Effector memory CD8-positive, alpha-beta T cell (primary cell): ENCODE data around the gene GREM2.

Source experiments
- ATAC-seq: fragments of 150-1000 bp; cut with Tn5 transposase; replicated peaks from 2 replicates; pipeline ENCODE4 v1.10.0; 2021; ENCODE audit warnings: mild to moderate bottlenecking, moderate library complexity
- DNase-seq, 3 experiments: peaks; one replicate each; pipeline ENCODE4 v3.0.0; 2021
- H3K27ac Mint-ChIP-seq, 2 donors: one replicate each; pipeline ENCODE4 v1.8.0; 2022; ENCODE audit warnings: mild to moderate bottlenecking in 2 of 2, mixed read lengths in 2 of 2, moderate library complexity in 2 of 2
- H3K27me3 Mint-ChIP-seq, 2 donors: one replicate each; pipeline ENCODE4 v1.8.0; 2022; ENCODE audit warnings: mixed read lengths in 2 of 2
- H3K36me3 Mint-ChIP-seq: one replicate; pipeline ENCODE4 v1.8.0; 2022; ENCODE audit warnings: mild to moderate bottlenecking, moderate library complexity, mixed read lengths; ENCODE audit not compliant: insufficient read depth
- H3K4me1 Mint-ChIP-seq, 2 donors: one replicate each; pipeline ENCODE4 v1.8.0; 2022; ENCODE audit warnings: low read depth in 2 of 2, mixed read lengths in 2 of 2
- H3K4me3 Mint-ChIP-seq, 2 donors: one replicate each; pipeline ENCODE4 v1.8.0; 2022; ENCODE audit warnings: mild to moderate bottlenecking in 2 of 2, mixed read lengths in 2 of 2, moderate library complexity in 2 of 2
- H3K9me3 Mint-ChIP-seq, 2 donors: one replicate each; pipeline ENCODE4 v1.8.0; 2022; ENCODE audit warnings: mixed read lengths in 2 of 2

The GREM2 gene

DNA sequence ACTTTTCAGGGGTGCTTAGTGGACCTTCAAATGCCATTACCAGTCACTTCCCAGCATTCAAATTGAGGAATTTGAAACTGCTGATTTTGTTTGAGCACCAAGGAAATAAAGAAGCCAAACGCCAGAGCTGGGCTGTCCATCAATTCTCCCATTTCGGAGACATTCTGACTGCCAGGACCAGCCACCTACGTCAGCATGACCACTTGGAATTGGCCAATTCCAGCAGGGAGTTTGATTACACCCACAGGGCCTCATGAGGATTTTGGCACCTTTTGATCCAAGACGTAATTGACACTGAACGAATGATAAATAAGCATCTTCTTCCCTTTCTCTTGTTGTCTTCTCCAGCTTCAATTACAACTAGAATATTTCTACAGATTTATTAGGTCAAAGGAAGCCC is 40.2 kb downstream of the GREM2 start:
- H3K27me3 Mint-ChIP-seq: no peaks in the 10 kb centered on the region
- peaks cover 6% of the 10 kb centered on the region for H3K36me3 Mint-ChIP-seq
- no peak for ATAC-seq
- H3K9me3 Mint-ChIP-seq: peaks cover 2 to 9% of the 10 kb centered on the region in 2 donors
- H3K27ac Mint-ChIP-seq: no peak overlapping the region
- no peak overlapping the region for H3K4me3 Mint-ChIP-seq
- peaks cover 0 to 3% of the 10 kb centered on the region in 2 donors for H3K4me1 Mint-ChIP-seq
- DNase-seq: no peak

GRCh38 chr1:240567066-240567465 is 44.9 kb downstream of the GREM2 start:
- Mint-ChIP-seq H3K27ac (no peak overlapping the region), H3K4me3 (no peak overlapping the region), H3K36me3 (no peaks in the 10 kb centered on the region), H3K27me3 (no peaks in the 10 kb centered on the region), H3K9me3 (peaks cover 0 to 1% of the 10 kb centered on the region in 2 donors), H3K4me1 (no peaks in the 10 kb centered on the region)
- ATAC-seq (no peak), DNase-seq (no peak)

GRCh38 chr1:240562779-240563178 is 49.2 kb downstream of the GREM2 start:
- no peaks in the 10 kb centered on the region for H3K4me1 Mint-ChIP-seq
- no peaks in the 10 kb centered on the region for H3K36me3 Mint-ChIP-seq
- DNase-seq (no peak), ATAC-seq (no peak)
- H3K27me3 Mint-ChIP-seq: no peaks in the 10 kb centered on the region
- H3K4me3 Mint-ChIP-seq: no peak overlapping the region
- no peak overlapping the region for H3K27ac Mint-ChIP-seq
- H3K9me3 Mint-ChIP-seq: peaks cover 0 to 3% of the 10 kb centered on the region in 2 donors

DNA sequence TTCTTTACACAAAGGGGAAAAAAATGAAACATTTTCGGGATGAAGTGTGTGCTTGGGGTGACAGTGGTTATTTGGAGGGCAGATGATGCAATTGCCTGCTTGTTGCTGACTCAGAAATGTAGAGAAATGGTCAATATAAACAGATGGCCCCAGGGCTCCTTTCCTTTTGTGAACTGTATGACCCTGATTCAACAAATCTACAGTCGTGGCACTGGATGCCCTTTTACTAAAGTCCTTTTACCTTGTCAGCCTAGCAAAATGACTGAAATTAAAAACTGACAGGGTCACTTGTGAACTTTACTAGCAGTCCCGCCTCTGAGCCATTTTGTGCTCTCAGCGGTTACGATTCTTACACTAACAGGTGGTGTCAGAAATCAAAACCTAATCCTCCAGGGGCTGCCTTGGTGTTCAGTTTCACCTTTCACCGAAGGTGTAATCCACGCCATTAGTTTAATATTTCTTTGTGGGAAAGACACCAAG is 49.8 kb downstream of the GREM2 start:
- Mint-ChIP-seq H3K27me3 (no peaks in the 10 kb centered on the region), H3K9me3 (peaks cover 0 to 3% of the 10 kb centered on the region in 2 donors), H3K4me1 (no peaks in the 10 kb centered on the region), H3K27ac (no peak overlapping the region), H3K4me3 (no peak overlapping the region), H3K36me3 (no peaks in the 10 kb centered on the region)
- no peak for ATAC-seq
- DNase-seq: no peak

GRCh38 chr1:240559781-240560180 is 52.2 kb downstream of the GREM2 start:
- ATAC-seq (no peak), DNase-seq (no peak)
- Mint-ChIP-seq H3K27me3 (no peaks in the 10 kb centered on the region), H3K4me1 (peaks cover 0 to 3% of the 10 kb centered on the region in 2 donors), H3K9me3 (peaks cover 0 to 6% of the 10 kb centered on the region in 2 donors), H3K36me3 (no peaks in the 10 kb centered on the region), H3K27ac (no peak overlapping the region), H3K4me3 (no peak overlapping the region)

DNA sequence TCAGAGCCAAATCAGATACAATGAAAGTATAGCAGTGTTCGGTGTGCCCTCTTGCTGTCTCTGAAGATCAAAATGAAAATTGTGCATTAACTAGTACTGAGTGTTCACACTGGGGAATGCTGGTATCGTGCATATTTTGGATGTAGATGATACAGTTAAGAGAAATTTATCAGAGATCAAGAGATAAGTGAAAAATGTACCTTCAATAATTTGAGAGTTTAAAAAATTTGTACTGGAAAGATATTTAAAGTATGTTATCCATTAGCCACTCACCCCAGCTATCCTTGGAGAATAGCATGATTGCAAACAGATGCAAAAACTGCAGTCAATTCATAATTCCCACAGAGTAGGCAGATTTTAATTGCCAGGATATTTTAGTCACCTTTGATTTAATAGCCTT is 56.4 kb downstream of the GREM2 start:
- Mint-ChIP-seq H3K27me3 (no peaks in the 10 kb centered on the region), H3K36me3 (no peaks in the 10 kb centered on the region), H3K4me3 (no peak overlapping the region), H3K9me3 (peaks cover 0 to 5% of the 10 kb centered on the region in 2 donors), H3K4me1 (peaks cover 0 to 3% of the 10 kb centered on the region in 2 donors), H3K27ac (no peak overlapping the region)
- DNase-seq (no peak), ATAC-seq (no peak)

- Mint-ChIP-seq H3K9me3 (peaks cover 0 to 5% of the 10 kb centered on the region in 2 donors), H3K4me1 (peaks cover 0 to 3% of the 10 kb centered on the region in 2 donors), H3K27ac (no peak overlapping the region), H3K36me3 (no peaks in the 10 kb centered on the region), H3K27me3 (no peaks in the 10 kb centered on the region), H3K4me3 (no peak overlapping the region)
- no peak for ATAC-seq
- no peak for DNase-seq
Observed at GRCh38 chr1:240553351-240553750, 58.6 kb downstream of the GREM2 start.

DNA sequence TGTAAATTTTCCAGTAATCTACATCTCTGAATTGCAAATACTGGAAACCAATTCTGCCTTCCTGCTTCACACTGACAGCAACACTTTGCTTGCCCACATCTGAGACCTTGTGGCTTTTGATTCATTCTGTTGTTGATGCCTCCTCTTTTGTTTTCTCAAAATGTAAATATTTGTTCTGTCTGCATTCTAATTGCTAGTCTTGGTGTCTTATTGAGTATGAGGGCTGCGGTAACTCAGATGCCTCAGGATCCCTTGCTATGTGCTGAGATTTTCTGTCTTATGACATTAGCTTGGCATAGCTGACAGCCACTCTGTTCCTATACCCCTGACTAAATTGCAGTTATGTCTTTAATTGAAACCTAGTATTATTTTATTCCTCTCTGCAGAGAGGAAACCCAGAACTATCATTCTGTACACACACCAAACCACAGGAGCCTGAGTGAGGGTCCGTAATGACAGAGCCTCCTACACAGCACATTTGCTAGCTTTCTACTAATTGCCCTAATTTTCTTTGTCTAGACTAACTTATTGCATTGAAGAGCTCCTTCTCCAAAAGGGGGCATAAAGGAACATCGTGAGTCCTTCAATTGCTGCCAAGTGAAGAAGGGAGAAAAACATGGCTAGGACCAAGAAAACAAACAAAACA is 72.1 kb downstream of the GREM2 start:
- DNase-seq (no peak), ATAC-seq (peak; percentile 83)
- H3K36me3 Mint-ChIP-seq: no peaks in the 10 kb centered on the region
- H3K9me3 Mint-ChIP-seq: peaks cover 8 to 24% of the 10 kb centered on the region in 2 donors
- H3K4me3 Mint-ChIP-seq: peak overlapping the region; percentile 9 to 59
- H3K27ac Mint-ChIP-seq: peak overlapping the region in 1 of 2 donors; percentile 30
- H3K4me1 Mint-ChIP-seq: peaks cover 4 to 8% of the 10 kb centered on the region in 2 donors
- no peaks in the 10 kb centered on the region for H3K27me3 Mint-ChIP-seq

DNA sequence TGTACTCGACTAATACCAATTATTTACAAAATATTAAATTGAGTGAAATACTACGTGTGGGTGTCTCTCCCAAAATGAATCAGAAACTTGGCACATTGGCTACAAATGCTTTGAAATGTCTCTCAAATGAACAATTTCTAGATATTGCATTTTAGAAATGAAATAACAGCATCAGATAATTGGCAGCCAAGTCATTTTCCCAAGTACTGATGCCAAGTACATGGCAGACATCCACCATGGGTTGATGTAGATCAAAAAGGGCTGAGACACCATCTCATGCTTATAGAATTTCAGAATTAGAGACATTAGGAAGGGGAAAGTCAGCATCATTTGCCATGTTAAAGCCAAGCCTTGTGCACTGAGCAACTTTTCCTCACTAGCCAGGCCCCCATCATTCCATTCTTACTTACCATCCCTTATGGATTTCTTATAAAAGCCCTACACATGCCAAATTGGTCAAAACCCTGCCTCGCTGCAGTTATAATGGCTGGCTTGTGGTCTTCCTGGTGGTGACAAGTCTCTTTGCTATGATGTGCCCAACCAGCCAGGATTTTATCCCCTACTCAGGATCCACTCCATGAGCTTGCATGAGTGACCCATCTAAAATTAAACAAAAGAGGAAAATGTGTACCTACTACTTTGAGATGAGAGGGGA is 73.1 kb downstream of the GREM2 start:
- Mint-ChIP-seq H3K27ac (no peak overlapping the region), H3K9me3 (peaks cover 9 to 18% of the 10 kb centered on the region in 2 donors), H3K27me3 (no peaks in the 10 kb centered on the region), H3K36me3 (no peaks in the 10 kb centered on the region), H3K4me1 (peaks cover 4 to 8% of the 10 kb centered on the region in 2 donors), H3K4me3 (peak overlapping the region in 1 of 2 donors; percentile 17)
- no peak for ATAC-seq
- DNase-seq: no peak

DNA sequence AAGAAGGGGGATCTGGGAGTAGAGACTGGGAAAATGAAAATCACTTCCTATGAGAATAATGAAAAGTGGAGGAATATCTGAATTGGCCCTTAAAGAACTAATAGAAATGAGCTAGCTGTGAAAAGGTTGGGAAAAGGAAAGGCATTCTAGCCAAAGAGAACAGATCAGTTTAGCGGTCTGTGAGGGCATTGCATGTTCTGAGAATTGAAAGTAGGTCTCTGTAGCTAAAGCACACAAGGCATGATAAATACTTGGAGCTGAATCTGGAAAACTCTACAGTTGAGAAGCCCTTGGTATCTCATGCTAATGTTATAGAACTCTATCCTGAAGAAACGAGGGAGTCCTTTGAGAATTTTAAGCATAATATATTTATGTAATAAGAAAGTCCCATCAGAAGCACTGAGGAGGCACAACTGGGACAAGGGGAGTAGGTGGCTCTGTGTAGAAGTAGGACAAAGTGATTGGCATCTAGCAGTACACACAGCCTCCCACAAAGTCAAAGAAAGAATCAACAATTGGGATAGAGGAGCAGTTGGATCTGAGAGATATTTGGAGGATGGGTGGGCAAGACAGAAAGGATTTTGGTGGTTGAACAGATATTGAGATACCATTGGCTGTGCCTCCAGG is 78.7 kb downstream of the GREM2 start:
- Mint-ChIP-seq H3K4me1 (no peaks in the 10 kb centered on the region), H3K27ac (no peak overlapping the region), H3K36me3 (no peaks in the 10 kb centered on the region), H3K27me3 (no peaks in the 10 kb centered on the region), H3K9me3 (peaks cover 8 to 12% of the 10 kb centered on the region in 2 donors), H3K4me3 (no peak overlapping the region)
- DNase-seq: no peak
- ATAC-seq: no peak

DNA sequence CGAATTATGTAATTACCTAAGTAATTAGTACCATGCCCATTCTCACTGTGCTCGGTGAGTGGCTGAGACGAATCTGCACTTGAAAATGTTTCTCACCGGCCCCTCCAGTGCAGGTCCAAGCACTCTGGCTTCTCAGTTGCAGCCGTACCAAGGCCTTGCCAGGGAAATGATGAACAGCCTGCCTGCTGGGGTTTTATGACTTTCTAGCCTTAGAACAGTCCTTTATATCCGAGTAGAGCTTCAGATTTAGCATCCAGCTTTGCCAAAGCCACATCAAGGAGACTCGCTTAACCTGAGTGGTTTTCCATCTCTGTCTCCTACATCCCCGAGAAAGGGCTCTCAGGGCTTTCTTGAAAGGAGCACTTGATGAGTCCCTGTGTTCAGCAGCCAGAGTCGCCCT is 83.4 kb downstream of the GREM2 start:
- Mint-ChIP-seq H3K36me3 (no peaks in the 10 kb centered on the region), H3K27ac (no peak overlapping the region), H3K9me3 (peaks cover 0 to 4% of the 10 kb centered on the region in 2 donors), H3K4me1 (no peaks in the 10 kb centered on the region), H3K27me3 (no peaks in the 10 kb centered on the region), H3K4me3 (no peak overlapping the region)
- ATAC-seq (no peak), DNase-seq (no peak)

GRCh38 chr1:240527086-240527485 is 84.9 kb downstream of the GREM2 start:
- no peak overlapping the region for H3K27ac Mint-ChIP-seq
- no peak for ATAC-seq
- H3K4me3 Mint-ChIP-seq: no peak overlapping the region
- DNase-seq: no peak
- H3K9me3 Mint-ChIP-seq: peaks cover 0 to 2% of the 10 kb centered on the region in 2 donors
- no peaks in the 10 kb centered on the region for H3K27me3 Mint-ChIP-seq
- H3K4me1 Mint-ChIP-seq: no peaks in the 10 kb centered on the region
- no peaks in the 10 kb centered on the region for H3K36me3 Mint-ChIP-seq

DNA sequence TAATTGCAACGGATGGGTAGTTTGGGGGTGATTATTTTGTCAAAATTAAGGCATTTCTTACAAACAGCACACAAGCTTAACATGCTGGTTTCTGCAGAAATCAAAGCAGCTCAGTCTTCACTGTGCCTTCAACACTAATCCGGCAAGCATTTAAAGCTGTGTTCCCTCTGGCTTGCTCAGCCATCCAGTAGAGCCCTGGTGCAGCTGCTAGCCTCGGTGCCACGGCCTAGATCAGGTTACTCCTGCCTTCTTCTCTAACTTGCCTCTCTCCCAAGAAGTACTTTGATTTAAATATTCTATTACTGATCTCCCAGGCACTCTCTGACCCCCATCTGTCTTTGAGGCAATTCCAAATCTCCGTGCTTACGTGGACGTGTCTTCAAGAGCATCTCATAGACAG is 85.6 kb downstream of the GREM2 start:
- no peaks in the 10 kb centered on the region for H3K4me1 Mint-ChIP-seq
- ATAC-seq (no peak), DNase-seq (no peak)
- no peak overlapping the region for H3K4me3 Mint-ChIP-seq
- no peaks in the 10 kb centered on the region for H3K27me3 Mint-ChIP-seq
- H3K27ac Mint-ChIP-seq: no peak overlapping the region
- peaks cover 0 to 2% of the 10 kb centered on the region in 2 donors for H3K9me3 Mint-ChIP-seq
- no peaks in the 10 kb centered on the region for H3K36me3 Mint-ChIP-seq
